ENCODE measurements around the gene ITGB3. TPM values are rescaled to one million over a fixed set of nuclear protein-coding genes. Genes with fewer than 3 reads are reported as not detected.

ITGB3 gene
- total RNA-seq, 3 donors from 2014 or later, result 3.8 to 29.8 (median 14.6) TPM

DNA sequence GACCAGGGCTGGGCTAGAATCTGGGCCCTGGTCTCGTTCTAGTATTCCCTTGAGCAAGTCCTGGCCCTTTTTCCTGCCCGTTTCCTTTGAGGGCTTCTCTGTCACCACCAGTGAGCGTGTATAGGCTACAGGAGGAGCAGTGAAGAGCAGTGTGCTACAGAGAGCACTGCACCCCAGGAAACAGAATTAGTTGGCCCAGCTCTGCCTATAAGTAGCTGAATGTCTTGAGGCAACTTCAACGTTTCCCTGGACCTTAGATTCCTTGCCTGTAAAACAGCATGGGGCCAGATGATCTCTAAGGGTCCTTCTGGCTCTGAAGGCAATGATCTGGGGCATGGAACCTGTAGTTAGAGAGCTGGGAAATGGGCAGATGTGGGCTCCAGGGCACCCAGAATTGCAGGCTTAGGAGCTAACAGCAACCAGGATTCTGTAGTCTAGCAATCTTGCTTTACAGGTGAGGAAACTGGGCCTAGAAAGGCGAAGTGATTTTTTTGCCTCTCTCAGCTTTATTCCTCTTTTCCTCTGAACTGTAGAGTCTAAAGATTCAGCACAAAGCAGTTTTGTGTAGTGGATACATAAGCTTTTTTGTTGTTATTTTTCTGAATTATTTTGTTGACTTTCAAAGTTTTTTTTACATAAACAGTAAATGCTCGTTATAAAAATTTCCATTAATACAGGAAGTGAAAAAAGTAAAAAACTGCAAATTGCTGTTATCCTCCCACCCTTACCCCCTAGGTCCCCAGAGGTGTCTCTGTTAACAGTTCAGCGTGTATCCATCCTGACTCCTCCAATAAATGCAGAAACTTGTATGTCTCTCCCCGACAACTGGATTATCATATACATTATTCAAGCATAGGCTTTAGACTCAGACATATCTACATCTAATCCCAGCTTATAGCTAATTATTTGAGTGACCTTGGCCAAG, 46.2 kb upstream of the ITGB3 start:
- H3K4me1 ChIP-seq, result peaks cover 0 to 7% of the 10 kb centered on the region in 2 donors
- no peaks in the 10 kb centered on the region for H3K27me3 ChIP-seq
- no peaks in the 10 kb centered on the region for H3K9me3 ChIP-seq
- H3K4me3 ChIP-seq, result no peak overlapping the region
- no peak for DNase-seq (ENCODE audit: low spot score in 2 of 2)
- TF ChIP-seq POLR2A (IDR thresholded peaks at IDR 0.05), result no peak
- TF ChIP-seq, protein P1, sequence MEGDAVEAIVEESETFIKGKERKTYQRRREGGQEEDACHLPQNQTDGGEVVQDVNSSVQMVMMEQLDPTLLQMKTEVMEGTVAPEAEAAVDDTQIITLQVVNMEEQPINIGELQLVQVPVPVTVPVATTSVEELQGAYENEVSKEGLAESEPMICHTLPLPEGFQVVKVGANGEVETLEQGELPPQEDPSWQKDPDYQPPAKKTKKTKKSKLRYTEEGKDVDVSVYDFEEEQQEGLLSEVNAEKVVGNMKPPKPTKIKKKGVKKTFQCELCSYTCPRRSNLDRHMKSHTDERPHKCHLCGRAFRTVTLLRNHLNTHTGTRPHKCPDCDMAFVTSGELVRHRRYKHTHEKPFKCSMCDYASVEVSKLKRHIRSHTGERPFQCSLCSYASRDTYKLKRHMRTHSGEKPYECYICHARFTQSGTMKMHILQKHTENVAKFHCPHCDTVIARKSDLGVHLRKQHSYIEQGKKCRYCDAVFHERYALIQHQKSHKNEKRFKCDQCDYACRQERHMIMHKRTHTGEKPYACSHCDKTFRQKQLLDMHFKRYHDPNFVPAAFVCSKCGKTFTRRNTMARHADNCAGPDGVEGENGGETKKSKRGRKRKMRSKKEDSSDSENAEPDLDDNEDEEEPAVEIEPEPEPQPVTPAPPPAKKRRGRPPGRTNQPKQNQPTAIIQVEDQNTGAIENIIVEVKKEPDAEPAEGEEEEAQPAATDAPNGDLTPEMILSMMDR (IDR thresholded peaks at IDR 0.05), result no peak
- intact Hi-C loops (cut with DNase I; ENCODE audit: low total_unique reads), result no loop called here
- no peak overlapping the region for H3K27ac ChIP-seq
- H3K36me3 ChIP-seq, result no peaks in the 10 kb centered on the region

DNA sequence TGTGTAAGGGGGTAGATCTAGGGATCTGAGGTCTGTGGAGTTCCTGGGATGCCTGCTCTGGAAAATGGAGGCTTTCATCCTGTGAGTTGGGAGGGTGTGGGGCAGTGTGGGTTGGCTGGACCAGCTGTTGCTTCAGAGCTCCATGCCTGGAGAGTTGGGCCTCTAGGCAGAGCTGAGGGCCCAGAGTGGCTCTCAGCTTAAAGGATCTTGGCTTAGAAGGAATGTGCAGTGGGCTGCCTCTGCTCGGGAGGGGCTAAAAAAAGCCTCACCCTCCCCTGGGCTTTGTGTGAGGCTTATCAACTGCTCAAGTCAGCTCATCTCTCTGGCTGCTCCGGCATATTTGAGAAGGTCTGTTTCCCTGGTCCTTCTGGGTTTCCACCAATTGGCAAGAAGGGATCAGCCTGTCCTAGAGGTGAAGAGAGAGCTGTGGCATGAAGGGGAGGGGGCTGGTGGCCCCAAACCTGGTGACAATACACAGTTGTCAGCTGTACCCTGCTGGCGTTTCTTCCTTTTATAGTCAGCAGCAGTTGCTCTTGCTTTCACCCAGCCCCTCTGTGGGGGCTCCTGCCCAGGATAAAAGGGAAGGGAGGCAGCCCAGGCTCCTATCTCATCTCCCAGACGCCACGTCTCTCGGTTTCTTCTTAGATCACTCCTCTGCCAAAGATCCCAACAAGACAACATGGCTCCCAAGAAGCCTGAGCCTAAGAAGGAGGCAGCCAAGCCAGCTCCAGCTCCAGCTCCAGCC, 44.7 kb upstream of the ITGB3 start, which contains the start of gene MYL4:
TSS of gene MYL4 (plus strand) at position 605 of the 745 bp plus-strand sequence. CDS start at position 680, 75 bp downstream.
- H3K9me3 ChIP-seq, result no peaks in the 10 kb centered on the region
- TF ChIP-seq POLR2AphosphoS5 (IDR thresholded peaks at IDR 0.05), result no peak
- TF ChIP-seq, protein P1 (IDR thresholded peaks at IDR 0.05), result no peak
- TF ChIP-seq POLR2A (IDR thresholded peaks at IDR 0.05), result no peak
- H3K4me1 ChIP-seq, result peaks cover 0 to 7% of the 10 kb centered on the region in 2 donors
- no peaks in the 10 kb centered on the region for H3K27me3 ChIP-seq
- H3K4me3 ChIP-seq, result no peak within 1 kb of the TSS
- intact Hi-C loops (cut with DNase I; ENCODE audit: low total_unique reads), result no loop called here
- no peak within 1 kb of the TSS for H3K27ac ChIP-seq
- no peaks in the 10 kb centered on the region for H3K36me3 ChIP-seq
- no peak for DNase-seq (ENCODE audit: low spot score in 2 of 2)

DNA sequence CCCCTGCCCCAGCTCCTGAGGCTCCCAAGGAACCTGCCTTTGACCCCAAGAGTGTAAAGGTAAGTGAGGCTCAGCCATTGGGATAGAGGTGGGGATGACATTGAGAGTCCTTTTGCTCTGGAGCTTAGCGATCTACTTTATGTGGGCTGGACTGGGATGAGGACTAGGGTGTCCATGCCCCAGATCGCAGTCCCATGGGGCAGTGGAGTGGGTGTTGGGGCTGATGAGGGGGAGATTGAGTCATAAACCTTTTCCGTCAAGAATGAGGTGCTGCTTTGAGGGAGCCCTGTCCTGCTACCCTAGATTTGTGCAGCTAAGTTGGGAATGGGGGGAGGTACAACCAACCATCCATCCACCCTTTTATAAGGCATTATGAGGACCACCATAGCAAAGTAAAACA, 44.1 kb upstream of the ITGB3 start:
- TF ChIP-seq POLR2AphosphoS5 (IDR thresholded peaks at IDR 0.05), result no peak
- TF ChIP-seq, protein P1 (IDR thresholded peaks at IDR 0.05), result no peak
- TF ChIP-seq POLR2A (IDR thresholded peaks at IDR 0.05), result no peak
- H3K27me3 ChIP-seq, result no peaks in the 10 kb centered on the region
- H3K36me3 ChIP-seq, result no peaks in the 10 kb centered on the region
- no peak for DNase-seq (ENCODE audit: low spot score in 2 of 2)
- intact Hi-C loops (cut with DNase I; ENCODE audit: low total_unique reads), result no loop called here
- peaks cover 0 to 6% of the 10 kb centered on the region in 2 donors for H3K4me1 ChIP-seq
- no peak overlapping the region for H3K4me3 ChIP-seq
- H3K9me3 ChIP-seq, result no peaks in the 10 kb centered on the region
- no peak overlapping the region for H3K27ac ChIP-seq

DNA sequence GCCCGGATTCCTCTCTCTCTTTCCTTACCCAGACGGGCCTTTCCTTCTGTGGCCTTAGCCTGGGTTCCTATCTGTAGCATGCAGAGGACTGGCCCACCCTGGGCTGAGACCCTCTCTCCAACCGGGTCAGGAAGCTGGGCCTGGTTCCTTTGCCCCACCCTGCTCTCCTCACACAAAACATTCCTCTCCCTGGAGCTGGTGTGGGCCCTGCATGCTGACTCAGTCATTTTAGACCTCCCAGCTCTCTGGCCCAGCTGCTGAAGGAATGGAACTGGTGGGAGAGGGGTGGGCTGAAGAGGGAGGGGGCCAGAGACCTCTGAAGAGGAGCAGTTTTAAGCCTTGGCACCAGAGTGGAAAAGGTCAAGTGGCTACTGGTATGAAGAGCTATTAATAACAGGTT, 43.5 kb upstream of the ITGB3 start:
- intact Hi-C loops (cut with DNase I; ENCODE audit: low total_unique reads), result no loop called here
- no peaks in the 10 kb centered on the region for H3K9me3 ChIP-seq
- TF ChIP-seq POLR2A (IDR thresholded peaks at IDR 0.05) (no peak), POLR2AphosphoS5 (IDR thresholded peaks at IDR 0.05) (no peak)
- TF ChIP-seq, protein P1 (IDR thresholded peaks at IDR 0.05), result no peak
- H3K36me3 ChIP-seq, result no peaks in the 10 kb centered on the region
- DNase-seq (ENCODE audit: low spot score in 2 of 2), result no peak
- H3K27me3 ChIP-seq, result no peaks in the 10 kb centered on the region
- no peak overlapping the region for H3K4me3 ChIP-seq
- H3K27ac ChIP-seq, result no peak overlapping the region
- peaks cover 0 to under 1% of the 10 kb centered on the region in 2 donors for H3K4me1 ChIP-seq

DNA sequence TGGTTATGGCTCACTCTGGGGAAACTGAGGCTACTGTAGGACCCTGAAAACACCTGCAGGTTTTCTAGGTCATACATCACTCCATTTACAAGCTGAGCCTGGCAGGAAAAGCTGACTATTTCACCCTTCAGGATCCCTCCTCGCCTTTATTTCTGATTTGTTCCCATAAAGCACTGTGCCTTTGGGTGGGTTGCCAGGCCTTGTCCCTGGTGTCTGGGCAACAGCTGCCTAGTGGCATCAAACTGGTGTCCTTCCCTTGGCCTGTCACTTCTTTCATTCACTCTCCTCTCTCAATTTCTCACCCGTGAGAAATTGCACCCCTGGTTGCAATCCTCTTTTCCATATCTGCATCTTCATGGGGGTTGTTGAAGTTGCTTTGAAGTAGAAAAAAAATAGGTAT, 42.8 kb upstream of the ITGB3 start:
- H3K27ac ChIP-seq, result no peak overlapping the region
- no peaks in the 10 kb centered on the region for H3K4me1 ChIP-seq
- H3K36me3 ChIP-seq, result no peaks in the 10 kb centered on the region
- TF ChIP-seq, protein P1 (IDR thresholded peaks at IDR 0.05), result no peak
- TF ChIP-seq POLR2AphosphoS5 (IDR thresholded peaks at IDR 0.05) (no peak), POLR2A (IDR thresholded peaks at IDR 0.05) (no peak)
- H3K27me3 ChIP-seq, result no peaks in the 10 kb centered on the region
- no peak overlapping the region for H3K4me3 ChIP-seq
- DNase-seq (ENCODE audit: low spot score in 2 of 2), result no peak
- intact Hi-C loops (cut with DNase I; ENCODE audit: low total_unique reads), result no loop called here
- H3K9me3 ChIP-seq, result no peaks in the 10 kb centered on the region

Data from breast epithelium (tissue), 4 donors.